ENCODE data around the gene PRPS1.
"Not testable (repeated sequence)": the region's sequence is repeated elsewhere in the genome, so short reads cannot be mapped to it uniquely, and the experiment has no call there.

Gene PRPS1

GRCh38 chrX:107627838-107628661 lies at the start of gene PRPS1:
TSS of gene PRPS1 (plus strand) at chrX:107628510. CDS start at chrX:107628629, 119 bp downstream.
- DNase-seq (ENCODE audit: low read depth, low spot score): peak; percentile 68

GRCh38 chrX:107579956-107580355 lies 48.4 kb upstream of the PRPS1 start:
- no peak for DNase-seq (ENCODE audit: low read depth, low spot score)

- DNase-seq (ENCODE audit: low read depth, low spot score): no peak
Measured at GRCh38 chrX:107581923-107582322, 46.4 kb upstream of the PRPS1 start.

- DNase-seq (ENCODE audit: low read depth, low spot score): no peak
Measured at GRCh38 chrX:107589243-107589642, 39.1 kb upstream of the PRPS1 start.

GRCh38 chrX:107596651-107597050 lies 31.7 kb upstream of the PRPS1 start:
- DNase-seq (ENCODE audit: low read depth, low spot score): no peak

- DNase-seq (ENCODE audit: low read depth, low spot score): no peak
Measured at GRCh38 chrX:107597264-107597663, 31.0 kb upstream of the PRPS1 start.

- no peak for DNase-seq (ENCODE audit: low read depth, low spot score)
Measured at GRCh38 chrX:107597791-107598190, 30.5 kb upstream of the PRPS1 start.

GRCh38 chrX:107599450-107599861 lies 28.9 kb upstream of the PRPS1 start:
- no peak for DNase-seq (ENCODE audit: low read depth, low spot score)

GRCh38 chrX:107600366-107600765 lies 27.9 kb upstream of the PRPS1 start:
- DNase-seq (ENCODE audit: low read depth, low spot score): no peak

- DNase-seq (ENCODE audit: low read depth, low spot score): no peak
Measured at GRCh38 chrX:107601326-107601725, 27.0 kb upstream of the PRPS1 start.

- no peak for DNase-seq (ENCODE audit: low read depth, low spot score)
Measured at GRCh38 chrX:107601759-107602158, 26.6 kb upstream of the PRPS1 start.

- no peak for DNase-seq (ENCODE audit: low read depth, low spot score)
Measured at GRCh38 chrX:107602694-107603239, 25.5 kb upstream of the PRPS1 start.

- DNase-seq (ENCODE audit: low read depth, low spot score): no peak
Measured at GRCh38 chrX:107603429-107604159, 24.7 kb upstream of the PRPS1 start.

- not testable (repeated sequence) for DNase-seq (ENCODE audit: low read depth, low spot score)
Measured at GRCh38 chrX:107609061-107609460, 19.2 kb upstream of the PRPS1 start.

GRCh38 chrX:107610667-107611066 lies 17.6 kb upstream of the PRPS1 start:
- DNase-seq (ENCODE audit: low read depth, low spot score): no peak

- no peak for DNase-seq (ENCODE audit: low read depth, low spot score)
Measured at GRCh38 chrX:107619885-107620322, 8.4 kb upstream of the PRPS1 start.

GRCh38 chrX:107624893-107625292 lies 3.4 kb upstream of the PRPS1 start:
- no peak for DNase-seq (ENCODE audit: low read depth, low spot score)

GRCh38 chrX:107625739-107626138 lies 2.6 kb upstream of the PRPS1 start:
- no peak for DNase-seq (ENCODE audit: low read depth, low spot score)

GRCh38 chrX:107626481-107626880 lies 1.8 kb upstream of the PRPS1 start:
- DNase-seq (ENCODE audit: low read depth, low spot score): no peak

GRCh38 chrX:107626916-107627315 lies 1.4 kb upstream of the PRPS1 start:
- DNase-seq (ENCODE audit: low read depth, low spot score): no peak

- DNase-seq (ENCODE audit: low read depth, low spot score): no peak
Measured at GRCh38 chrX:107628662-107629539, 591 bp downstream of the PRPS1 start.

- no peak for DNase-seq (ENCODE audit: low read depth, low spot score)
Measured at GRCh38 chrX:107629540-107629909, 1.2 kb downstream of the PRPS1 start.
